Measurements from ENCODE around the gene NAT9.

DNA sequence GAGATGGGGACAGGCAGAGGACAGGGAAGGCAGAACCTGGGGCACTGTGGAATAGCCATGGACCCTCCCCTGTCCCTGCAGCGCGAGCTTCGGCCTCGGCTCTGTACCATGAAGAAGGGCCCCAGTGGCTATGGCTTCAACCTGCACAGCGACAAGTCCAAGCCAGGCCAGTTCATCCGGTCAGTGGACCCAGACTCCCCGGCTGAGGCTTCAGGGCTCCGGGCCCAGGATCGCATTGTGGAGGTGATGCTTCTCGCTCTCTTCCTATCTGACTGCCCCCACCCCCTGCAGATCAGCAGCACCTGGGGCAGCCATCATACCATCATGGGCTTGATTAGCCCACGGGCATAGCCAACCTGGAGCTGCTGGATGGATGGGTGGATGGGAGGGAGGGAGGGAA, 14.2 kb downstream of the NAT9 start:
- no peak for TF ChIP-seq TCF4 (CRISPR knock-in tag; IDR thresholded peaks at IDR 0.05; ENCODE audit: borderline replicate concordance)
- TF ChIP-seq, protein P1, sequence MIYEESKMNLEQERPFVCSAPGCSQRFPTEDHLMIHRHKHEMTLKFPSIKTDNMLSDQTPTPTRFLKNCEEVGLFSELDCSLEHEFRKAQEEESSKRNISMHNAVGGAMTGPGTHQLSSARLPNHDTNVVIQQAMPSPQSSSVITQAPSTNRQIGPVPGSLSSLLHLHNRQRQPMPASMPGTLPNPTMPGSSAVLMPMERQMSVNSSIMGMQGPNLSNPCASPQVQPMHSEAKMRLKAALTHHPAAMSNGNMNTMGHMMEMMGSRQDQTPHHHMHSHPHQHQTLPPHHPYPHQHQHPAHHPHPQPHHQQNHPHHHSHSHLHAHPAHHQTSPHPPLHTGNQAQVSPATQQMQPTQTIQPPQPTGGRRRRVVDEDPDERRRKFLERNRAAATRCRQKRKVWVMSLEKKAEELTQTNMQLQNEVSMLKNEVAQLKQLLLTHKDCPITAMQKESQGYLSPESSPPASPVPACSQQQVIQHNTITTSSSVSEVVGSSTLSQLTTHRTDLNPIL (CRISPR knock-in tag; IDR thresholded peaks at IDR 0.05; ENCODE audit: low read depth): no peak
